ENCODE data around the gene RNF167.

RNF167 gene

DNA sequence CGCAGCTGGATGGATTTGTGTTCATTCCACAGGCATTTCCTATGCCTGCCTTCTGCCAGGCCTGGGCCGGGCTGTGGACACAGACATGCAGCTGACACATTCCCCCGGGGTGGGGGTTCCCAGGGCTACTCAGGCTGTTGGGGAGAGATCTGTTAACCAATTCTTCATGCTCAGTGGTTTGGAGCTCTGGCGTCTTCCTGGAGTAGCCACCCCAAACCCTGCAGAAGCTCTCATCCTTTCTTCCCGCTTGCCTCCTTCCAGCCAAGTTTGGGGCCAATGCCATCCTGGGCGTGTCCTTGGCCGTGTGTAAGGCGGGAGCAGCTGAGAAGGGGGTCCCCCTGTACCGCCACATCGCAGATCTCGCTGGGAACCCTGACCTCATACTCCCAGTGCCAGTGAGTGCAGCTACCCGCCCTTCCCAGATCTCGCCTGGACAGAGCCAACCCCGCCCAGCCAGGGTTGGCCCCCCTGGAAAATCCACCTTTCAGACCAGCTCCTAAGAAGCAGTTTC, 13.4 kb downstream of the RNF167 start:
- DNase-seq (ENCODE audit: low read depth in 3 of 3), result no peak

DNA sequence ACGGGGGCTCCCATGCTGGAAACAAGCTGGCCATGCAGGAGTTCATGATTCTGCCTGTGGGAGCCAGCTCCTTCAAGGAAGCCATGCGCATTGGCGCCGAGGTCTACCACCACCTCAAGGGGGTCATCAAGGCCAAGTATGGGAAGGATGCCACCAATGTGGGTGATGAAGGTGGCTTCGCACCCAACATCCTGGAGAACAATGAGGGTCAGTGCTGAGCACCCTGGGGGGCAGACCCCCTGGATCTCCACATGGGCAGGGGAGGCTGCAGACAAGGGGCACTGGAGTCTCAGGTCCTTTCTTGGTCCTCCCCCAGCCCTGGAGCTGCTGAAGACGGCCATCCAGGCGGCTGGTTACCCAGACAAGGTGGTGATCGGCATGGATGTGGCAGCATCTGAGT, 15.0 kb downstream of the RNF167 start:
- DNase-seq (ENCODE audit: low read depth in 3 of 3), result no peak

DNA sequence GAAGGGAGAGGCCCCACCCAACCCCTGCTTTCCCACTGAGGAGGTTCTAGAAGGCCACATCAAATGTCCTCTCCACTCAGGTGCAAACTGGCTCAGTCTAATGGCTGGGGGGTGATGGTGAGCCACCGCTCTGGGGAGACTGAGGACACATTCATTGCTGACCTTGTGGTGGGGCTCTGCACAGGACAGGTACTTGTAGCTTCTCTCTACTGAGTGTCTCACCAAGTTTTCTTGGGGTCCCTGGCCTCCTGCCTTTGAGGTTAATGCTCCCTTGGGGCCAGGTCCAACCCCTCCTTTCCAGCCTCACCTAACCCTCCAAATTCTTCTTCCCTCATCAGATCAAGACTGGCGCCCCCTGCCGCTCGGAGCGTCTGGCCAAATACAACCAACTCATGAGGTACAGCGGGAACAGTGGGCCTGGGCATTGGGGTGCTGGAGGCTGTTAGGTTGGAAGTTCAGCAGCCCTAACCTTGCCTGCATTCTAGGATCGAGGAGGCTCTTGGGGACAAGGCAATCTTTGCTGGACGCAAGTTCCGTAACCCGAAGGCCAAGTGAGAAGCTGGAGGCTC, 16.5 kb downstream of the RNF167 start:
- DNase-seq (ENCODE audit: low read depth in 3 of 3), result no peak

DNA sequence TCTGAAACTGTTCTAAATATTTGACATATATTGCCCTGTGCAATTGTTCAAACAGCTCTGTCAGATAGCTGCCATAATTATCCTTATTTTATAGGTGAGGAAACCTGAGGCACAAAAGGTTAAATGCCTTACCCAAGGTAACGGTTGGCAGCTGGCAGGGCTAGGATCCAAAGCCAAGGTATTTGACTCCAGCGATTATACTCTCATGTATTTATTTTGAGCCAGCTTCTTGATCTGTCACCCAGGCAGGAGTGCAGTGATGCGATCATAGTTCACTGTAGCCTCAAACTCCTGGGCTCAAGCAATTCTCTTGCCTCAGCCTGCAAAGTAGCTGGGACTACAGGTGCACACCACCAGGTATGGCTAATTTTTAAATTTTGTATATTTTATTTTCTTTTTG, 18.0 kb downstream of the RNF167 start:
- DNase-seq (ENCODE audit: low read depth in 3 of 3), result no peak

DNA sequence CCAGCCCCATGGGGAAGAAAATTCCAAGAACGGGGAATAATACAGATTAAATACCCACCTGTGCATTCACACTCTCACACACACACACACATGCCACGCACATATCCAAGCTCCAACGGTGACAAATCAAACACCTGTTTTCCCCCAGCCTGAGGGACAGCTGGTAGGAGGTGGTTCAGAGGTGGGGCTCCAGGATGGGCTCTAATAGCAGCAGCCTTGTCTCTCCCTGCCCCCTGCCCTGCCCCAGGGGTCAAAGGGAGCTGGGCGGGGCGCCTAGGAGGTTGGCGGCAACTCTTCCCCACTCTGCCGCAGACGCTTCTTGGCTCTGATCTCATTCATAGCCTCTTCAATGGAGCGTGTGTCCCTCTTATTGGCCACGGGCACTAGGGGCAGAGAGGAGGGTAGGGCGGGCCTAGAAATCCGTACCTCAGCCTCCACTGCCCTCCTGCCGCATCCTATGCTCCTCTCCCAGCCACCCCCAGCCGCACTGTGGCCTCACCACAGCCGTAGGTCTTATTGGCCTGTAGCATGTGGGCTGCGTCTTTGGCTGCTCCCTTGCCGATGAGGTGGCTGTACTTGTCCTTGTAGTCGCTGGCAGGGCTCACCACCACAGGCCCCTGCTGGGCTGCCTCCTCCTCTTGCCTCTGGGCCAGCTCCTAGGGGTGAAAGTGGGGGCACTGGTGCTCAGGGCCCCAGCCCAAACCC, 19.3 kb downstream of the RNF167 start:
- DNase-seq (ENCODE audit: low read depth in 3 of 3), result no peak

DNA sequence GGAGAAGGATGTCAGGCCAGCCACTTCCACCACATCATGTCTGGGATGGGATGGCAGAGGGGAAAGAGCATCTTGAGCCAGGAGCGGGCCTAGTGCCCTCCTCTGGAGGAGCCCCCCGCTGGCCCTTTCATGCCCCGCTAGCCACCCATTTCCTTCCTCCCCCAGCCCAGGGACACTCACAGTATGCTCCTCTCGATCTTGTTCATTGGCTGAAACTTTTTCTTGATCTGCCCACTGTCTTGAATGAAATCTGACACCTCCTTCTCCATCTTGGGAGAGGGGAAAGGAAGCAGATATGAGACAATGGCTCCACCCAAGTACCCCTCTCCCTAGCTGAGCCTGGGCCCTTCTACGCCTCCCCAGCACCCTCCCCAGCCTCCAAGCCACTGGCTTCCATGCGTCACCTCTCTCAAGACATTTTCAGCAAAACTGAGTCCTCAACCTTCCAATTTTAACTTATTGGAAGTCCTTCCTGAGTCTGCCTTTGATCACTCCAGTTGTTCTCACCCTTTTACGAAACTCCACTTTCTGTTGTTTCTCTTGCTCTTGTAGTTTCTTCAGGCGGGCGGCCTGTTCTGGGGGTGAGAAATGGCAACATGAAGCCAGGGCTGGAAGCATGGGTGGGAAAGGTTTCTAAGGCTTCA, 20.3 kb downstream of the RNF167 start:
- DNase-seq (ENCODE audit: low read depth in 3 of 3), result no peak

DNA sequence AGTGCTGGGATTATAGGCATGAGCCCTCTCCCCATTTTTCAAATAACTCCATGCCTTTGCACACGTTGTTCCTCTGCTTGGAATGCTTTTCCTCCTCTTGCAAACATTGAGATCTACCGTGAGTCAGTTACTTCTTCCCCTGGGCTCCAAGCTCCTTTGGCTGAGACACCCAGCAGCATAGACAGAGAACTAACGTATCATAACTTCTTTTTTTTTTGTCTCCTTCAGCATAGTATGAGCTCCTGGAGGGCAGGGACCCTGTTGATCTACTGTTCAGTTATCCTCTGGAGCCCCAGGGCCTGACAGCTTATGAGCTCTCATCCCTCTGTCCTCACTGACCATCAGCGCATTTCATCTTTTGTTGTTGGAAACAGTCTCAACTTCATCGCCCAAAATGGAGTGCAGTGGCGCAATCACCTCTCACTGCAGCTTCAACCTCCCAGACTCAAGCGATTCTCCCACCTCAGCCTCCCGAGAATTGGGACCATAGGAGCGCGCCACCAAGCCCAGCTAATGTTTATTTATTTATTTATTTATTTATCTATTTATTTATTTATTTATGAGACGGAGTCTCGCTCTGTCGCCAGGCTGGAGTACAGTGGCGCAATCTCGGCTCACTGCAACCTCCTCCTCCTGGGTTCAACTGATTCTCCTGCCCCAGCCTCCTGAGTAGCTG, 25.4 kb downstream of the RNF167 start:
- no peak for DNase-seq (ENCODE audit: low read depth in 3 of 3)

DNA sequence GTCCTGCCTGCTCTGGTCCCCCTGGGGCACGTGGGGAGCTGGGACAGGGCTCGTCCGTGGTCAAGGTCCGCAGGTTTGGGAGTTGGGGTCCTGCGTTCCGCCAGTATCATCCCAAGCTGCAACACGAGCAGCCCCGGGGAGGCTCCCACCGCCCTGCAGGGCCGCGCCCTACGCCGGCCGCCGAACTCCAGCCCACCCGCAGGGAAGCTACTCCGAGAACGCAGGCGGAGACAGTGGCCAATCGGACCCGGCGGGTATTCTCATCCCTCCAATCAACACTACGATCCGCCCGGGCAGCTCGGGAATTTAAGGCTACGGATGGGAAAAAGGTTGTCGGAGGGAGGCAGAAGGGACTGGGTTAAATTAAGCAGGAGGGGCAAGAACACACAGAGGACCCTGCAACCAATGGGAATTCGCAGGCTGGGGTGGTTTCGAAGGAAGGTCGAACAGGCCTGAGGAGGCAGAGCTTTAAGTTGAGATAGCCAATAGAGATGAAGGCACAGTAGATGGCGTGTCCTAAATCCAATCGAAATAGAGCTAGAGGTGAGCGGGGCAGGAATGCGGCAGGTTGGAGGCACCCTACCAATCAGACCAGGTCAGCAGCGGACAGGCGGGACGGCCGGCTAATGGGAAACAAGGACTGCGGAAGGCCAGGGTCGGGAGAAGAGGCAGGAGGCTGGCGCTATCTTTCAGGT, 26.9 kb downstream of the RNF167 start:
- peak; percentile 81 to 91 (median 83) for DNase-seq (ENCODE audit: low read depth in 3 of 3)

DNA sequence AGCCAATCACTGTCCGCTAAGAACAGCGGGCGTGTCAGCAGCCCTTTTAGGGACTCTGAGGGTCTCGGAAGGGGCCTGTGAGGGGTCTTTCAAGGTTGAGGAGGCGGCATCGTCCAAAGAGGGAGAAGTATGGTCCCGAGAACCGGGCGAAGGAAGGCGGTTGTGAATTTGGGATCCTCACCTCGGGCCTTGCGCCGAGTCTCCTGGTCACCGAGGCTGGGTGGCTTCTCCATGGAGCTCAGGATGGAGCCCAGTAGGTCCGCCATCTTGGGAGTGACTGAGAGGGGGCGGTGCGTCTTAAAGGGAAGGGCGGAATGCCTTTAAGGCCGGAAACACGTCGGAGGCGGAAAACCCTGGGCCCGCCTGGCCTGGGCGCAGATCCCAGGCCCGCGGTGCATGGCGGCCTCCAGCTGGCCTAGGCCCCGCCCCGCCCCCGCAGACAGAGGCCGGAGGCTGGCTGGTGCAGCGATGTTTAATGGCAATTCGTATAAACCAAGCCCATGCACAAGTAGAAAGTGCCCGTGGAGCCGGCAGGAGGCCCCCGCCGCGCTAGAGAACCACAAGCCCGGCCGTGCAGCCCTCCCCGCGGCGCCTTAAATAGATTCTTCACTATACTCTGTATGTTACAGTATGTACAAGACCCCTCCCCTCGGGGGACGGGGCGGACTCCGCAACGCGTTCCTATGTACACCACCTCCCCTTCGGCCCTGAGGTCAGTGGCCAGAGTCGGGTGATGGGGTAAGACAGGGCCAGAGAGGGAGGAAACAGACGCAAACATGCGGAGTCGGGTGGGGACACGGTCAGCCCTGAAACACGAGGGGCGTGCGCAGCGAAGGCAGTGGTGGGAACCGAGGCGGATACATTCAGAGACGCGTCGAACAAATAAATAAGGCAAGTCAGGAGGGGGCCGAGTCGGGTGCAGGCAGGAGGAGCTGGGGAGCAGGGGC, 27.7 kb downstream of the RNF167 start, which contains the start of gene SPAG7:
TSS of gene SPAG7 (minus strand) at position 279 of the 947 bp plus-strand sequence. CDS start at position 266, 13 bp downstream.
- peak; percentile 84 to 89 (median 87) for DNase-seq (ENCODE audit: low read depth in 3 of 3)

DNA sequence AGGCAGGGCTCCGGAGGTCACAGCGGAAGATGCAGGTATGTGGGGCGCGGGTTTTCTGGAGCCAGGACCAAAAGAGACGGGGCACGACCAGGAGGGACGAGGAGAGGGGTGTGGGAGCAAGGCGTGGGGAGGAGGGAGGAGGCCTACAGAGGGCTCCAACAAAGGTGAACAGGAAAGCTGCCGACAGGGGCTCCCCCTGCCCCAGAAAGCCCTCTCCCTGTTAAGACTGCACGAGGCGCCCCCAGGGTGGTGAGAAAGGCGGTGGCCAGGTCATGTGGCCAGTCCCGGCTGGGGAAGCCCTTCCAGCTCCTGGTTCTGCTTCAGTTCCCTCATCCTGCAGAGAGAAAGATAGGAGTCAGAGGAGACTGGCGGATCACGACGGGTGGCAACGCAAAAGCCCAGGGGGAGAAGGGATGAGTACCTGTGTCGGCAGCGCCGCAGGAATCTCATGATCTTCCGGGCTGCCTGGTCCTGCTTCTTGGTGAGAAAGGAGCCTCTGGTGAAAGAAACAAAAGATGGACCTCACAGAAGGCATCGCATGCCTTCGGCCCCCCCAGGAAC, 28.5 kb downstream of the RNF167 start:
- no peak for DNase-seq (ENCODE audit: low read depth in 3 of 3)

DNA sequence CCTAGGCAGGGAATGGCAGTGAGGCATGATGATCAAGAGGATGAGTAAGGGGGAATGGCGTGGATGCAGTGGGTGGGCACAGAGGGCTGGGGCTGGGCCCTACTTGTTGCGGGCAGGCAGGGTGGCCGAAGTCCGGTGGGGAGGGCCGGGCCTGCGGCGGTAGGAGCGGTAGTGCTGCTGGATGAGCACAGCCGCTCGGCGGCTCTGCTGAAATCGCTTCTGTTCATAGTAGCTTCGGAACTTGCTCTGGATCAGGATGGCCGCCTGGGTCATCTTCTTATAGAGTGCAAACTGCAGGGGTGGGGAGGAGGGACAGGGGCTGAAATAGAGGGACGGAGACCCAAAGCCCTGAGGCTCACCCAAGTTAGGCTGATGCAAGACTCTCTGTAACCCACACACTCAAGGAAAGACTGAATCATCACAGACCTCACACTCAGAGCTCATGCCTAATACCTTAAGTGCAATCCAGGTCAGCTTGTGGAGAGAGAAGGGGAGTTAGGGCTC, 29.0 kb downstream of the RNF167 start:
- DNase-seq (ENCODE audit: low read depth in 3 of 3), result peak in 1 of 3 donors; percentile 47

DNA sequence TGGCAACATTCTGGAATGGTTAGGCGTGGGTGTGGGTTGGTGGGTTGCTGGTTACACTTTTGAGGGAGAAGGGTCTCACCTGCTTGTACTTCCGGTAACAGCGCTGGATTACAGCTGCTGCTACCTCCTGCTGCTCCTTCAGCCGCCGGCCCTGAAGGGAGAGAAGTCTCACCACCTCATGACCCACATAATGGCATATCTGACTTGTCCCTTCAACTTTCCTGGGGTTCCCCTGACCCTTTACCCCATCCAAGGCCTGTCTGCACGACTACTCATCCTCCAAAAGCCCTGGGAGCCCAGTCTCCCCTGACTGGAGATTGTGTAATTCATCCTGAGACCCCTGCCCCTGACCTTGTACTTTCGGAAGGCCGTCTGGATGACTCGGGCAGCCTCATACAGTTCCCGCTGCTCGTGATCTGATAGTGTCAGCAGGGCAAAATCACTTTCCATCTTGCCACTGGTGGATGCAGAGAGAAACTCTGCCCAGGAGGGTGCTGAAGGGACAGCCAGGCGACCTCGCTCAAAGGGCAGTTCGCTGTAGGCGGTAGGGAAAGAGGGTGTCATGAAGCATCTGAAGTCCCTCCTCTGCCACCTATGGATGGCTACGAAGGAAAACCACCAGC, 29.6 kb downstream of the RNF167 start:
- DNase-seq (ENCODE audit: low read depth in 3 of 3), result peak in 2 of 3 donors; percentile 24 to 38

DNA sequence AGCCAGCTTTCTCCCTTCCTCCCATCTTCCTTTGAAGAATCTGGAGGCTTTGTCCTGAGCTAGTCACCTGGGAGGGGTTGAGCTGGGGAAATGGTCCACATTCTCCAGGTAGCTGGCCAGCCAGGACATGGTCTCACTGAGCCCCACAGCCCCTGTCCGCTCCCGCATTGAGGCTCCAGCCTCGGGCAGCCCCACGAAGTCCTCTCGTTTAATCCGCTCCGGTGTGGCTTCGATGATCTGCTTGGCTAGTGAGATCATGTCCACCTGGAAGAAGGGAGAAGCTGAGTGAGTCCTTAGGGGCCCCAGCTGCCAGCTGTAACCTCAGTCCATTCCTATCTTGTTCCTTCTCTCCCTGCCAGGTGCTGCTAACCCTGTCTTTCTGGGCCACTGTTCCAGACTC, 30.2 kb downstream of the RNF167 start:
- DNase-seq (ENCODE audit: low read depth in 3 of 3), result no peak

DNA sequence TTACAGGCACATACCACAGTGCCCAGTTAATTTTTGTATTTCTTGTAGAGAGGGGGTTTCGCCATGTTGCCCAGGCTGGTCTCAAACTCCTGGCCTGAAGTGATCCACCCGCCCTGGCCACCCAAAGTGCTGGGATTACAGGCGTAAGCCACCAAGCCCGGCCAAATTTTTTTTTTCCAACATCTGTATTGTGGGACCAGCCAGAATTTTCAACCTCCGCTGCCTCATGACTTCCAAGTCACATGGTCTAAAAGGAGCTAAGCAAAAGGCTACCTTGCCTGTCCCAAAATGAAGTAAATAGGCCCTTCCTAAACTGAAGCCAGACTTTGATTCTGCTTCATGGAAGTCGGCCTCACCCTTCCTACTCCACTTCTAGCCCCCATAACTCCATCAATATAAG, 31.8 kb downstream of the RNF167 start:
- DNase-seq (ENCODE audit: low read depth in 3 of 3), result no peak

DNA sequence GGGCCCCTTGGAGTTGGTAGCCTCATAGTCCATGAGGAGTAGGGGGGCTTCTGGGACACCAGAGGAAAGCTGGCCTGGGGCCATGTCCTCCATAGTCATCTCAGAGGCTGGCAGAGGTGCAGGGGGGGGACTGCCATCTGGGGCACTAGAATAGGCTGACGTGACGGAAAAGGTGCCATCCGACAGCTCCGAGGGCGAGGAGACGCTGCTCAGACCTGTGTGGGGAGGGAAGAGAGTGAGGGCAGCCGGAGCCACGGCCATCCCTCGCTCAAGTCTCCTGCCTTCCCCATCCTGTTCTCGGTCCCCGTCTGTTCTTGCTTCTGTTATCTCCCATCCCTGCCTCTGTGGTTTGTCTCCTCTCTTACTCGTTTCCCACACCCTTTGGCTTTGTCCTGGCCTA, 32.3 kb downstream of the RNF167 start:
- DNase-seq (ENCODE audit: low read depth in 3 of 3), result no peak

DNA sequence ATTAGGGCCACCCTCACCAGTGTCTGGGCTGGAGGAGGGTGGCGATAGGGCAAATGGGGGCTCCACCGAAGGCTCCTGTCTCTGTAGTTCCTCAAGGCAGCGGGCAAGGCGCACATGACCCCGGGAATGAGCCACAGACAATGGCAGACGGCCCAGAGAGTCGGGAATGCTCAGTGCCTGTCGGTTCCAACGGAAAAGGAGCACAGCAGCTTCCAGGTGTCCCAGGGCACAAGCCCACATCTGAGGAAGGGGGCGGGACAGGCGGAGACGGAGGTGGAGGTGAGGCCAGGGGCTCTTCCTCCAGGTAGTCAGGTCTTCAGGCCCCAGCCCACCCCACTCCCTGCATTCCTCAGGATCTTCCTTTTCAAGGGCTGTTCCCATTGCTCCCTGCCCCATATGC, 32.7 kb downstream of the RNF167 start:
- no peak for DNase-seq (ENCODE audit: low read depth in 3 of 3)

DNA sequence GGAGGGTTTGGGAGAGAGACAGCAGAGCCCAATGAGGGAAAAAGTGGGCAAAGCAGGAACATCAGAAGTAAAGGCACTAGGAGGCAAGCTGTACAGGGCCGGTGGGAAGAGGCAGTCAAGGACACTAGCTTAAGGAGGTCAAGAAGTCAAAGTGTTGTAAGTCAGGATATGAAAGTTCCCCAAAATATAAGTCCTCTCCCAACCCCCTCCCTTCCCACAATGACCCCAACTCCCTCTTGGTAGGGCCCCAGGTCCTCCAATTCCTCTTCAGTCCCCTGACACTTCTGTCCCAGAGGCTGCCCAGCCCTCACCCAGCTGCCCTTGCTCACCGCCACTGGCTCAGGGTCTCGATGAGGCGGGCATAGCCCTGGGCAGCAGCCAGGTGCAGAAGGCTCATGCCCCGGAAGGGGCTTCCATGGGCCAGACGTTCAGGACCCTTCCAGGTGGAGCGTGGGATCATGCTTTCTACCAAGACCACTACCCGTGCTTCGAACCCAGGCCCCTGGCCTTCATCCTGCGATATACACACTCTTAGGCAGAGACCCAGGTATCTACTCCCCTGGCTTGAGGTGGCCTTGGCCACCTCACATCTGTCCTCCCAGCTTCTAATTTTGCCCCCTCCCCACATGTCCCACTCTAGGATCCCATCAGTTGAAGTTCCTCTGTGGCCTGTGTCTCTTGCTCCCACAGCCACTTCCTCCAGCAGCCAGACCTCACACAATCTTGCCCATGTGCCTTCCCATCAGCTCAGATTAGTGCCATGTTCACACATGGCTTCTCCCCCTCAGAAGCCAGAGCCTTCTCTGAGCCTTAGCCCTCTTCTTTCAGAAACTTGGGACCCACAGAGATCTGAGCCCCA, 33.4 kb downstream of the RNF167 start:
- DNase-seq (ENCODE audit: low read depth in 3 of 3), result no peak

DNA sequence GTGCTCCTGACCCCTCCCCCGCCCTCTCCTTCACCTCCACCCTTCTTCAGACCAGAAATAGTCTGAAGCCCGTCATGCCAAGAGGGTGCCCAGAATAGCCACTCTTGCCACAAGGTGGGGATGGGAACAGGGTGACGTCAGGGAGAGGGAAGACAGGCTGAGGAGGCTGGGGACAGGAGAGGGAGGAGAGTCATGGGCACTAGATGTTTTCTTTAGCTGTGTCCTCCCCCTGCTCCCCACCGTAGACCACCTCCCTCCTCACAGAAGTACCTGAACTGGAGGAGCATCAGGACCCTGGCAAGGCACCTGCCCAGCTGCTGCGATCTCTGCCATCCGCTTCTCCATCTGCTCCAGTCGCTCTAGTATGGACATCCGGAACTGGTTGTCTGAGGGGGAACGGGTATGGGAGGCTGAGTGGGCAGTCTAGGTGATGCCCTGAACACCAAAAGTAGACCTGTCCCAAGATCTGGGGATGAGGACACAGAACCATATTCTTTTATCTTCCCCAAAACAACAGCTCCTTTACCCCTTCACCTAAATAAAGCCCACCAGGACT, 34.1 kb downstream of the RNF167 start:
- no peak for DNase-seq (ENCODE audit: low read depth in 3 of 3)
